Glutamatergic neuron (in vitro differentiated cells): ENCODE results near the gene SCYGR2. TPM values are rescaled to one million over a fixed set of nuclear protein-coding genes. Genes with fewer than 3 reads are reported as not detected.

Experiments used
- DNase-seq: peaks from one replicate; pipeline ENCODE4 v3.0.0; 2022
- H3K27ac Mint-ChIP-seq: one replicate; pipeline ENCODE4 v1.8.0; 2020; ENCODE audit warnings: mild to moderate bottlenecking, mixed read lengths, inconsistent platforms; ENCODE audit not compliant: unreplicated experiment
- H3K27me3 Mint-ChIP-seq: one replicate; pipeline ENCODE4 v1.8.0; 2020; ENCODE audit warnings: mild to moderate bottlenecking, moderate library complexity, mixed read lengths, inconsistent platforms; ENCODE audit not compliant: unreplicated experiment
- H3K36me3 Mint-ChIP-seq: one replicate; pipeline ENCODE4 v1.8.0; 2020; ENCODE audit warnings: mild to moderate bottlenecking, mixed read lengths, inconsistent platforms; ENCODE audit not compliant: unreplicated experiment
- H3K4me1 Mint-ChIP-seq: one replicate; pipeline ENCODE4 v1.8.0; 2020; ENCODE audit warnings: mild to moderate bottlenecking, low read depth, mixed read lengths, inconsistent platforms; ENCODE audit not compliant: unreplicated experiment
- H3K4me3 Mint-ChIP-seq: one replicate; pipeline ENCODE4 v1.8.0; 2020; ENCODE audit warnings: mild to moderate bottlenecking, mixed read lengths, inconsistent platforms; ENCODE audit not compliant: unreplicated experiment
- H3K9me3 Mint-ChIP-seq: one replicate; pipeline ENCODE4 v1.8.0; 2020; ENCODE audit warnings: mild to moderate bottlenecking, moderate library complexity, mixed read lengths, inconsistent platforms; ENCODE audit not compliant: unreplicated experiment
- total RNA-seq: library from RNA; stranded (reverse); fragmentation: NEBNext Ultra II Directional; extraction: Animal tissue kit (Norgen Biotek cat#: 25700); gene quantifications from one replicate; pipeline ENCODE4 v1.2.1, GENCODE V29; 2021; ENCODE audit not compliant: unreplicated experiment
- TF ChIP-seq, protein P1 (sequence below): fragments of 200-600 bp; sonication (generic); IDR thresholded peaks from one replicate; pipeline ENCODE4 v1.5.0; 2021; ENCODE audit not compliant: partially characterized antibody, unreplicated experiment

SCYGR2 gene
- total RNA-seq, 1 donor from 2014 or later, result not detected

DNA sequence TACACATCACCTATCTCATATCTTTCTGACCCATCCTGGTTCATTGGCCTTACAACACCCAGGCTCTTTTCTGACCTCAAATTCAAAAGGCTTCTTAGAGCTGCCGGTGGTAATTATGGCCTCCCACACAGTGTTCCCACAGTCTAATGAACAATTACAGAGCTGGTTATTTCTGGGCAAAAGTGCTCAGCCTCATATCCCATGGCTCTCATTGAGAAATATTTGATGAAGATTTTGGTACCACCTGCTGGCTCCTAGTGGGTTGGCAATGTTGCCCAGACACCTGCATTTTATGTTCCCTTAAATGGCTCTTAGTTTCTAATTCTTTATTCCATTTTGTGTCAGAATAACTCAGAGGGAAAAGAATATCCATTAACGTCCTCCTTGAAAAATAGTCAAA lies 20.1 kb upstream of the SCYGR2 start:
- peaks cover 18% of the 10 kb centered on the region for H3K4me1 Mint-ChIP-seq
- H3K36me3 Mint-ChIP-seq, result peaks cover 13% of the 10 kb centered on the region
- H3K4me3 Mint-ChIP-seq, result no peak overlapping the region
- peaks cover 4% of the 10 kb centered on the region for H3K27me3 Mint-ChIP-seq
- peak overlapping the region; percentile 99 for H3K27ac Mint-ChIP-seq
- DNase-seq, result no peak
- peaks cover 5% of the 10 kb centered on the region for H3K9me3 Mint-ChIP-seq
- TF ChIP-seq, protein P1, sequence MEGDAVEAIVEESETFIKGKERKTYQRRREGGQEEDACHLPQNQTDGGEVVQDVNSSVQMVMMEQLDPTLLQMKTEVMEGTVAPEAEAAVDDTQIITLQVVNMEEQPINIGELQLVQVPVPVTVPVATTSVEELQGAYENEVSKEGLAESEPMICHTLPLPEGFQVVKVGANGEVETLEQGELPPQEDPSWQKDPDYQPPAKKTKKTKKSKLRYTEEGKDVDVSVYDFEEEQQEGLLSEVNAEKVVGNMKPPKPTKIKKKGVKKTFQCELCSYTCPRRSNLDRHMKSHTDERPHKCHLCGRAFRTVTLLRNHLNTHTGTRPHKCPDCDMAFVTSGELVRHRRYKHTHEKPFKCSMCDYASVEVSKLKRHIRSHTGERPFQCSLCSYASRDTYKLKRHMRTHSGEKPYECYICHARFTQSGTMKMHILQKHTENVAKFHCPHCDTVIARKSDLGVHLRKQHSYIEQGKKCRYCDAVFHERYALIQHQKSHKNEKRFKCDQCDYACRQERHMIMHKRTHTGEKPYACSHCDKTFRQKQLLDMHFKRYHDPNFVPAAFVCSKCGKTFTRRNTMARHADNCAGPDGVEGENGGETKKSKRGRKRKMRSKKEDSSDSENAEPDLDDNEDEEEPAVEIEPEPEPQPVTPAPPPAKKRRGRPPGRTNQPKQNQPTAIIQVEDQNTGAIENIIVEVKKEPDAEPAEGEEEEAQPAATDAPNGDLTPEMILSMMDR, result no peak

DNA sequence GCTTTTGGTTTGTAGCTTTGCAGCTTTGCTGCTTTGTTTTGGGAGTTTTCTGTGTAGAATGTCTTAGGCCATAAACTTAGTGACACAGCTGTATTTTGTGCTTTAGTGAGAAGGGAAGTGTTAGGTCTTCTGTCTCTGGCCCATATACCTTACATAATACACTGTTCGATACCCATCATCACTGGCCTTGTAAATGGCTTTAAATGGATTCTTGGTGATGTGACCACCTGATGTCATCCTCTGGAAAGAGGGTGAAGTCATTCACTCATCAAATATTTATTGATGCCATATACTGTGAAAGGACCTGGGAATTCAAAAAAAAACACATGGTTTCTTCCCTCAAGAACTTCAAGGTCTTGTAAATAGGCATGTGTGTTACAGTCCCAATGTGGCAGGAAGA lies 18.9 kb upstream of the SCYGR2 start:
- no peak for DNase-seq
- Mint-ChIP-seq H3K27me3 (peaks cover 4% of the 10 kb centered on the region), H3K9me3 (peaks cover 5% of the 10 kb centered on the region), H3K4me1 (peaks cover 18% of the 10 kb centered on the region), H3K36me3 (peaks cover 13% of the 10 kb centered on the region), H3K4me3 (peak overlapping the region; percentile 74), H3K27ac (peak overlapping the region; percentile 99)
- TF ChIP-seq, protein P1, result no peak

DNA sequence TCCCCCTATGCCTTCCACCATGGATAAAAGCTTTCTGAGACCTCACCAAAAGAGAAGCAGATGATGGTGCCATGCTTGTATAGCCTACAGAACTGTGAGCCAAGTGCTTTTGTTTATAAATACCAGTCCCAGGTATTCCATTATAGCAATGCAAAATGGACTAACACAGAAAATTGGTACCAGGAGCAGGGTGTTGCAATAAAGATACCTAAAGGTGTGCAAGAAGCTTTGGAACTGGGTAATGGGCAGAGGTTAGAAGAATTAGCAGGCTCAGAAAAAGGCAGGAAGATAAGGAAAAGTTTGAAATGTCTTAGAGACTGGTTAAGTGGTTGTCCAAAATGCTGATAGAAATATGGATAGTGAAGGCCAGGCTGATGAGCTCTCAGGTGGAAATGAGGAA lies 16.3 kb upstream of the SCYGR2 start:
- DNase-seq, result no peak
- Mint-ChIP-seq H3K27ac (no peak overlapping the region), H3K36me3 (peaks cover 13% of the 10 kb centered on the region), H3K9me3 (peaks cover 2% of the 10 kb centered on the region), H3K4me3 (no peak overlapping the region), H3K4me1 (peaks cover 15% of the 10 kb centered on the region), H3K27me3 (peaks cover 2% of the 10 kb centered on the region)
- TF ChIP-seq, protein P1, result no peak

DNA sequence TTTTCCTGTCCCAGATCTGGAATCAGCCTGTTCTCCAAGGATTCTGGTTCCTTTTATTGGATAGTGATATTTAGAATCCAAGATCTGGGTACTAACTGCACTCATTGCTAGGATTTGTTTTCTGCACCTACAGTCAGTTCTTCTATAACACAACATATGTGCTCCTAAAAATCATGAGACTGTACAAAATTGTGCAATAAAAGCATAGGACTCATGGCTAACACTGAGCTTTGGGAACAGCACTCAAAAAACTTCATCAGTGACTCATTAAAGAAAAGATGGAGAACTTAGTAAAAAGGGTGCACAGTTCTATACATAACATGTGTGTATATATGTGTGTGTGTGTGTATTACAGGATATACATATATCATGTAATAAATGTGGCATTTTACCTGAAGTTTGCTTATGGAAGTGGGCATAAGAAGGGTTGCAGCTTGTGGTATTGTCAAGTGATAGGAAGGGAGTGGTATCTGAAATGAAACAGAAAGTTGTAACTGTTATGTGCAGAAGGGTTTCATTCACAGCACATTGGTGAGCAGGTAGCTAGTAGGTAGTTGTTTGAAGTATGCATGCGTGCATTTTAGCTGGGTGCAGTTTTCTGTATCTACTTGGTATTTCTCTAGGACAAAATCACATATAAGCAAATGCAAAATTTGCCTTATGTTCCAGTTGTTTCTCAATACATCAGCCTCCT lies 5.9 kb upstream of the SCYGR2 start:
- TF ChIP-seq, protein P1, result no peak
- no peak overlapping the region for H3K4me3 Mint-ChIP-seq
- no peak overlapping the region for H3K27ac Mint-ChIP-seq
- H3K4me1 Mint-ChIP-seq, result peaks cover 10% of the 10 kb centered on the region
- H3K9me3 Mint-ChIP-seq, result peaks cover 4% of the 10 kb centered on the region
- DNase-seq, result no peak
- no peaks in the 10 kb centered on the region for H3K36me3 Mint-ChIP-seq
- no peaks in the 10 kb centered on the region for H3K27me3 Mint-ChIP-seq

DNA sequence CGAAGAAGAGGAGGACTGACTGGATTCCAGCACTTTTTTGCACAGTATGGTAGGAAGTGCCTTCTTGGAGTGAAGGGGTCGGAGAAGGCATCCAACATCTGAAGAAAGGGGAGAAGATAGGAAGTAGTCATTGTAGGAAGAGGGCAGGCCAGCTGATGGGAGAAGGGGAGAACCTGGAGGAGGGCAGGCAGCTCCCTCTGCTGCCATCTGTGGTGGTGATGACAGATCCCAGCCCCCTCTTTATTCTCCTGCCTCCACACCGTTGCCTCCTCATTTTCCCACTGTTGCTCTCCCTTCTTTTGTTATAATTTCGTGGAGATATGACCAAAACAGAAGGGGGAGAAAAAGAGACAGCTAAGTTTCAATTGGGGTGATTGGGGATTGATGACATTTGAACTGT lies 2.9 kb upstream of the SCYGR2 start:
- DNase-seq, result no peak
- H3K4me1 Mint-ChIP-seq, result peaks cover 13% of the 10 kb centered on the region
- H3K36me3 Mint-ChIP-seq, result no peaks in the 10 kb centered on the region
- peaks cover 4% of the 10 kb centered on the region for H3K9me3 Mint-ChIP-seq
- TF ChIP-seq, protein P1, result no peak
- H3K27ac Mint-ChIP-seq, result no peak overlapping the region
- H3K4me3 Mint-ChIP-seq, result no peak overlapping the region
- peaks cover 2% of the 10 kb centered on the region for H3K27me3 Mint-ChIP-seq
